B cell (primary cell): ENCODE data around the gene EPG5. TPM values are rescaled to one million over a fixed set of nuclear protein-coding genes. Genes with fewer than 3 reads are reported as not detected.

Source experiments
- ATAC-seq: fragments of 200-7000 bp; cut with Tn5 transposase; one replicate; pipeline ENCODE4 v1.10.0; 2021; ENCODE audit warnings: low read depth, mild to moderate bottlenecking, moderate number of reproducible peaks, moderate library complexity
- CTCF ChIA-PET: fragments of 350-600 bp; sonication (Branson Sonifier 250); formaldehyde crosslinking; loops from one replicate; lab custom pipeline; 2021; ENCODE audit warnings: antibody characterized with exemption, inconsistent platforms; lab: Charles Lee
- POLR2A ChIA-PET: fragments of 350-600 bp; sonication (Branson Sonifier 250); formaldehyde crosslinking; loops from one replicate; lab custom pipeline; 2021; ENCODE audit warnings: antibody characterized with exemption; lab: Charles Lee
- DNase-seq: peaks from one replicate; pipeline ENCODE4 v3.0.0; 2013
- H2AFZ ChIP-seq: 2 replicates; pipeline ENCODE4 v1.6.1; 2012; ENCODE audit warnings: mild to moderate bottlenecking, low read depth, low read length; ENCODE audit not compliant: insufficient read depth, poor library complexity, severe bottlenecking
- H3K27ac ChIP-seq, 2 donors: 1 replicate in 1 of 2; 2 replicates in 1 of 2; pipeline ENCODE4 v1.5.1; 2012 to 2013; ENCODE audit warnings: low read length in 2 of 2, mild to moderate bottlenecking in 2 of 2, moderate library complexity in 1 of 2
- H3K27me3 ChIP-seq, 4 experiments: fragments of 200-600 bp in 1 of 4; sonication (generic) in 1 of 4; replicated peaks in 1 of 4; 1 replicate in 2 of 4; 2 replicates in 2 of 4; pipeline versions ENCODE4 v1.6.1 to v1.7.0; 2013 to 2016; ENCODE audit warnings: low read length in 3 of 4, mild to moderate bottlenecking in 2 of 4, mixed read lengths in 1 of 4, moderate library complexity in 1 of 4; ENCODE audit not compliant: insufficient read depth in 4 of 4, control insufficient read depth in 3 of 4; ENCODE audit errors: control extremely low read depth in 1 of 4
- H3K36me3 ChIP-seq, 2 experiments: replicated peaks in 1 of 2; 1 replicate in 1 of 2; 2 replicates in 1 of 2; pipeline versions ENCODE4 v1.6.1 to v1.7.1; 2013; ENCODE audit warnings: low read length in 1 of 2; ENCODE audit not compliant: insufficient read depth in 2 of 2, control insufficient read depth in 1 of 2; ENCODE audit errors: control extremely low read depth in 1 of 2, extremely low read depth in 1 of 2
- H3K4me1 ChIP-seq, 2 donors: fragments of 200-600 bp in 1 of 2; sonication (generic) in 1 of 2; 1 replicate in 1 of 2; 2 replicates in 1 of 2; pipeline versions ENCODE4 v1.5.1 to v1.6.1; 2013 to 2017; ENCODE audit warnings: low read length in 2 of 2; ENCODE audit not compliant: control insufficient read depth in 2 of 2, insufficient read depth in 2 of 2
- H3K4me2 ChIP-seq: replicated peaks from 2 replicates; pipeline ENCODE3; 2012; ENCODE audit warnings: mild to moderate bottlenecking, low read depth, low read length; ENCODE audit not compliant: poor library complexity, severe bottlenecking
- H3K4me3 ChIP-seq, 5 experiments: fragments of 200-600 bp in 1 of 5; sonication (generic) in 1 of 5; 1 replicate in 3 of 5; 2 replicates in 2 of 5; pipeline versions ENCODE4 v1.5.1 to v1.7.0; 2011 to 2016; ENCODE audit warnings: low read length in 4 of 5, mild to moderate bottlenecking in 4 of 5, low read depth in 2 of 5, control low read depth in 1 of 5, moderate library complexity in 1 of 5; ENCODE audit not compliant: insufficient read depth in 1 of 5; ENCODE audit errors: control extremely low read depth in 1 of 5, extremely low read depth in 1 of 5
- H3K79me2 ChIP-seq: fragments of 200-600 bp; sonication (generic); one replicate; pipeline ENCODE4 v1.6.0; 2016; ENCODE audit warnings: low read length; ENCODE audit not compliant: control insufficient read depth, insufficient read depth
- H3K9ac ChIP-seq: fragments of 200-600 bp; sonication (generic); 2 replicates; pipeline ENCODE4 v1.6.1; 2017; ENCODE audit warnings: mild to moderate bottlenecking, low read length, moderate library complexity
- H3K9me3 ChIP-seq, 3 donors: one replicate each; pipeline versions ENCODE4 v1.6.1 to v1.7.1; 2013; ENCODE audit warnings: low read length in 2 of 3; ENCODE audit not compliant: control insufficient read depth in 2 of 3, insufficient read depth in 1 of 3; ENCODE audit errors: control extremely low read depth in 1 of 3
- H4K20me1 ChIP-seq: 2 replicates; pipeline ENCODE4 v1.6.0; 2012; ENCODE audit warnings: mild to moderate bottlenecking, low read length; ENCODE audit not compliant: insufficient read depth, control insufficient read depth, poor library complexity, severe bottlenecking
- H3K27ac Mint-ChIP-seq: one replicate; pipeline ENCODE4 v1.8.0; 2021; ENCODE audit warnings: mixed read lengths
- H3K27me3 Mint-ChIP-seq: one replicate; pipeline ENCODE4 v1.8.0; 2021; ENCODE audit warnings: mixed read lengths
- H3K4me1 Mint-ChIP-seq: one replicate; pipeline ENCODE4 v1.8.0; 2021; ENCODE audit warnings: mixed read lengths
- H3K4me3 Mint-ChIP-seq: one replicate; pipeline ENCODE4 v1.8.0; 2021; ENCODE audit warnings: mixed read lengths
- H3K9me3 Mint-ChIP-seq: one replicate; pipeline ENCODE4 v1.8.0; 2022; ENCODE audit warnings: mixed read lengths; ENCODE audit not compliant: insufficient read depth
- EZH2 ChIP-seq: IDR thresholded peaks from 2 replicates; pipeline ENCODE4 v1.6.1; 2012; ENCODE audit warnings: borderline replicate concordance, low read depth, mild to moderate bottlenecking, moderate library complexity, low read length; ENCODE audit not compliant: insufficient read depth, poor library complexity, severe bottlenecking
- WGBS: methylation state at CpG from one replicate; pipeline ENCODE4 v1.1.5; 2013; ENCODE audit warnings: missing lambda C conversion rate; ENCODE audit not compliant: insufficient coverage; 5-methylcytosine and 5-hydroxymethylcytosine counted together
- intact Hi-C: fragments of 100-400 bp; cut with micrococcal nuclease; formaldehyde crosslinking; loops from one replicate; pipeline ENCODE4 v1.10.0; 2022
- polyA plus RNA-seq: library from polyadenylated mRNA; depleted of rRNA; stranded (reverse); fragments of >200 nt; gene quantifications from 2 replicates; pipeline ENCODE4 v1.2.3, GENCODE V29; 2012
- total RNA-seq, 2 donors: library from RNA; stranded (reverse); fragments of 120-200 nt in 1 of 2; gene quantifications; 1 replicate in 1 of 2; 2 replicates in 1 of 2; pipeline versions ENCODE4 v1.2.3 to v1.2.4, GENCODE V29; 2013 to 2022
- TF ChIP-seq, protein P1 (sequence below): fragments of 200-600 bp; IDR thresholded peaks from one replicate; pipeline ENCODE4 v1.8.0; 2022; ENCODE audit warnings: antibody characterized with exemption, mild to moderate bottlenecking

EPG5 gene
- total and polyA plus RNA-seq, 2 donors (not counting 1 experiment from before 2014, with no cell fraction given), result 10.3 to 50.4 TPM

GRCh38 chr18:45854036-45854586, 113.0 kb downstream of the EPG5 start:
- Histone ChIP-seq H3K79me2 (no peaks in the 10 kb centered on the region), H3K27ac (no peak overlapping the region), H3K4me1 (no peaks in the 10 kb centered on the region), H3K27me3 (no peaks in the 10 kb centered on the region), H3K36me3 (peaks cover 0 to 73% of the 10 kb centered on the region in 2 experiments), H2AFZ (no peak overlapping the region), H3K9ac (no peak overlapping the region), H3K4me3 (no peak overlapping the region), H3K9me3 (no peaks in the 10 kb centered on the region), H3K4me2 (no peak overlapping the region), H4K20me1 (no peaks in the 10 kb centered on the region)
- POLR2A ChIA-PET, result no interaction called here
- Mint-ChIP-seq H3K9me3 (no peaks in the 10 kb centered on the region), H3K27me3 (no peaks in the 10 kb centered on the region), H3K27ac (no peak overlapping the region), H3K4me3 (no peak overlapping the region), H3K4me1 (peaks cover 1% of the 10 kb centered on the region)
- CTCF ChIA-PET, result interaction anchor here (1.3 to 1.5 kb wide), 2 partner anchors 25 to 26 kb away, joined by 4 read pairs; no protein-coding TSS in a partner anchor
- WGBS, result 100% methylated on average over 1 of the region's 2 CpGs
- ATAC-seq (no peak), DNase-seq (no peak)
- intact Hi-C loops, result no loop called here
- TF ChIP-seq, protein P1, sequence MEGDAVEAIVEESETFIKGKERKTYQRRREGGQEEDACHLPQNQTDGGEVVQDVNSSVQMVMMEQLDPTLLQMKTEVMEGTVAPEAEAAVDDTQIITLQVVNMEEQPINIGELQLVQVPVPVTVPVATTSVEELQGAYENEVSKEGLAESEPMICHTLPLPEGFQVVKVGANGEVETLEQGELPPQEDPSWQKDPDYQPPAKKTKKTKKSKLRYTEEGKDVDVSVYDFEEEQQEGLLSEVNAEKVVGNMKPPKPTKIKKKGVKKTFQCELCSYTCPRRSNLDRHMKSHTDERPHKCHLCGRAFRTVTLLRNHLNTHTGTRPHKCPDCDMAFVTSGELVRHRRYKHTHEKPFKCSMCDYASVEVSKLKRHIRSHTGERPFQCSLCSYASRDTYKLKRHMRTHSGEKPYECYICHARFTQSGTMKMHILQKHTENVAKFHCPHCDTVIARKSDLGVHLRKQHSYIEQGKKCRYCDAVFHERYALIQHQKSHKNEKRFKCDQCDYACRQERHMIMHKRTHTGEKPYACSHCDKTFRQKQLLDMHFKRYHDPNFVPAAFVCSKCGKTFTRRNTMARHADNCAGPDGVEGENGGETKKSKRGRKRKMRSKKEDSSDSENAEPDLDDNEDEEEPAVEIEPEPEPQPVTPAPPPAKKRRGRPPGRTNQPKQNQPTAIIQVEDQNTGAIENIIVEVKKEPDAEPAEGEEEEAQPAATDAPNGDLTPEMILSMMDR, result no peak
- no peak for TF ChIP-seq EZH2

GRCh38 chr18:45852631-45853030, 114.5 kb downstream of the EPG5 start:
- Histone ChIP-seq H3K4me2 (no peak overlapping the region), H3K4me3 (no peak overlapping the region), H3K9ac (no peak overlapping the region), H3K4me1 (no peaks in the 10 kb centered on the region), H2AFZ (no peak overlapping the region), H3K79me2 (no peaks in the 10 kb centered on the region), H4K20me1 (no peaks in the 10 kb centered on the region), H3K27me3 (no peaks in the 10 kb centered on the region), H3K36me3 (peaks cover 0 to 59% of the 10 kb centered on the region in 2 experiments), H3K9me3 (no peaks in the 10 kb centered on the region), H3K27ac (no peak overlapping the region)
- ATAC-seq (no peak), DNase-seq (no peak)
- no peak overlapping the region for H3K27ac Mint-ChIP-seq
- ChIA-PET POLR2A (no interaction called here), CTCF (no interaction called here)
- TF ChIP-seq, protein P1, result no peak
- no peak for TF ChIP-seq EZH2
- peaks cover 1% of the 10 kb centered on the region for H3K4me1 Mint-ChIP-seq
- no peak overlapping the region for H3K4me3 Mint-ChIP-seq
- no peaks in the 10 kb centered on the region for H3K9me3 Mint-ChIP-seq
- intact Hi-C loops, result no loop called here
- 95% methylated on average over 4 of the region's 5 CpGs for WGBS
- H3K27me3 Mint-ChIP-seq, result no peaks in the 10 kb centered on the region
